Neural cell (in vitro differentiated cells): Measurements from ENCODE around the gene ADIPOR2. TPM values are rescaled to one million over a fixed set of nuclear protein-coding genes. Genes with fewer than 3 reads are reported as not detected.

Experiments used
- H2AFZ ChIP-seq: fragments of 200-600, 300-800 bp; sonication (generic), shearing (Covaris generic); 2 replicates; pipeline ENCODE4 v1.6.0; 2014; ENCODE audit warnings: low read depth, mild to moderate bottlenecking, antibody characterized with exemption, low read length, moderate library complexity
- H3F3A ChIP-seq: fragments of 200-600 bp; shearing (Covaris generic); 2 replicates; pipeline ENCODE4 v1.6.1; 2016; ENCODE audit warnings: mild to moderate bottlenecking, moderate library complexity, mixed read lengths, antibody characterized with exemption, low read length; ENCODE audit not compliant: insufficient read depth, poor library complexity, severe bottlenecking
- H3K27ac ChIP-seq: fragments of 200-600, 300-800 bp; sonication (generic), shearing (Covaris generic); 2 replicates; pipeline ENCODE4 v1.5.1; 2014; ENCODE audit warnings: mild to moderate bottlenecking, low read length, moderate library complexity
- H3K27me3 ChIP-seq: fragments of 300-800, 200-600 bp; sonication (generic), shearing (Covaris generic); 2 replicates; pipeline ENCODE4 v1.6.0; 2014; ENCODE audit warnings: mild to moderate bottlenecking, low read depth, low read length, moderate library complexity; ENCODE audit not compliant: insufficient read depth
- H3K36me3 ChIP-seq: fragments of 300-800, 200-600 bp; sonication (generic), shearing (Covaris generic); 2 replicates; pipeline ENCODE4 v1.5.1; 2014; ENCODE audit warnings: mild to moderate bottlenecking, antibody characterized with exemption, low read length, moderate library complexity; ENCODE audit not compliant: insufficient read depth
- H3K4me2 ChIP-seq: fragments of 300-800, 200-600 bp; sonication (generic), shearing (Covaris generic); 2 replicates; pipeline ENCODE4 v1.6.0; 2014; ENCODE audit warnings: mild to moderate bottlenecking, low read length
- H3K4me3 ChIP-seq: fragments of 300-800, 200-600 bp; sonication (generic), shearing (Covaris generic); 2 replicates; pipeline ENCODE4 v1.5.1; 2014; ENCODE audit warnings: mild to moderate bottlenecking, low read length, moderate library complexity
- H3K79me2 ChIP-seq: fragments of 200-600 bp; shearing (Covaris generic); replicated peaks from 2 replicates; pipeline ENCODE4 v1.6.0; 2014; ENCODE audit warnings: mild to moderate bottlenecking, low read length, moderate library complexity; ENCODE audit not compliant: insufficient read depth
- H3K9ac ChIP-seq: fragments of 300-800, 200-600 bp; sonication (generic), shearing (Covaris generic); 2 replicates; pipeline ENCODE4 v1.6.1; 2016; ENCODE audit warnings: mild to moderate bottlenecking, low read length, mixed read lengths
- H3K9me2 ChIP-seq: fragments of 200-600 bp; shearing (Covaris generic); 2 replicates; pipeline ENCODE4 v1.6.1; 2016; ENCODE audit warnings: mild to moderate bottlenecking, low read length, mixed read lengths; ENCODE audit not compliant: insufficient read depth
- H3K9me3 ChIP-seq: fragments of 200-600, 300-800 bp; sonication (generic), shearing (Covaris generic); 2 replicates; pipeline ENCODE4 v1.6.1; 2016; ENCODE audit warnings: mild to moderate bottlenecking, mixed run types, low read length, moderate library complexity, mixed read lengths
- H4K20me1 ChIP-seq: fragments of 200-600 bp; shearing (Covaris generic); 2 replicates; pipeline ENCODE4 v1.6.1; 2016; ENCODE audit warnings: mild to moderate bottlenecking, mixed run types; ENCODE audit not compliant: insufficient read depth
- EP300 ChIP-seq: fragments of 450-650 bp; conservative IDR thresholded peaks from 2 replicates; pipeline ENCODE4 v1.6.1; 2014; ENCODE audit warnings: antibody characterized with exemption, mild to moderate bottlenecking, moderate library complexity; ENCODE audit not compliant: poor library complexity, severe bottlenecking
- EZH2 ChIP-seq: fragments of 200-600, 300-800 bp; shearing (Covaris generic), sonication (generic); IDR thresholded peaks from 2 replicates; pipeline ENCODE4 v1.6.1; 2014; ENCODE audit warnings: antibody characterized with exemption, low read length, borderline replicate concordance, mild to moderate bottlenecking; ENCODE audit not compliant: insufficient read depth, poor library complexity, severe bottlenecking
- MXI1 ChIP-seq: fragments of 450-650 bp; conservative IDR thresholded peaks from 2 replicates; pipeline ENCODE4 v1.6.1; 2014; ENCODE audit warnings: antibody characterized with exemption, mild to moderate bottlenecking; ENCODE audit not compliant: poor library complexity, severe bottlenecking
- POLR2AphosphoS5 ChIP-seq: IDR thresholded peaks from 2 replicates; pipeline ENCODE4 v1.6.1; 2012
- RAD21 ChIP-seq: fragments of 450-650 bp; conservative IDR thresholded peaks from 2 replicates; pipeline ENCODE4 v1.6.1; 2014; ENCODE audit warnings: antibody characterized with exemption, mild to moderate bottlenecking, moderate library complexity
- SMC3 ChIP-seq: fragments of 450-650 bp; conservative IDR thresholded peaks from 2 replicates; pipeline ENCODE4 v1.6.1; 2014; ENCODE audit warnings: antibody characterized with exemption, mild to moderate bottlenecking, moderate library complexity; ENCODE audit not compliant: poor library complexity
- TAF1 ChIP-seq: IDR thresholded peaks from 2 replicates; pipeline ENCODE4 v1.6.1; 2012; ENCODE audit warnings: low read depth
- polyA plus RNA-seq: library from polyadenylated mRNA; depleted of rRNA; stranded (reverse); fragments of >200 nt; gene quantifications from 2 replicates; pipeline ENCODE4 v1.2.3, GENCODE V29; 2014
- TF ChIP-seq, protein P1 (sequence below): IDR thresholded peaks from 2 replicates; pipeline ENCODE4 v1.6.1; 2012; ENCODE audit warnings: borderline replicate concordance
- TF ChIP-seq, protein P2 (sequence below): fragments of 450-650 bp; IDR thresholded peaks from 2 replicates; pipeline ENCODE4 v1.5.1; 2014; ENCODE audit warnings: antibody characterized with exemption, mild to moderate bottlenecking, moderate library complexity; ENCODE audit not compliant: poor library complexity, severe bottlenecking

Gene ADIPOR2
- polyA plus RNA-seq, 1 donor from 2014 or later, result 18.5 TPM

GRCh38 chr12:1832801-1833595 is 142.1 kb downstream of the ADIPOR2 start:
- Histone ChIP-seq H3K9me3 (no peaks in the 10 kb centered on the region), H3K36me3 (no peaks in the 10 kb centered on the region), H3K27me3 (peaks cover 17% of the 10 kb centered on the region), H3F3A (no peaks in the 10 kb centered on the region), H3K4me2 (no peak overlapping the region), H3K9ac (no peak overlapping the region), H3K79me2 (no peaks in the 10 kb centered on the region), H3K9me2 (no peaks in the 10 kb centered on the region), H2AFZ (no peak overlapping the region), H4K20me1 (no peaks in the 10 kb centered on the region), H3K27ac (no peak overlapping the region), H3K4me3 (no peak overlapping the region)
- TF ChIP-seq EZH2 (no peak), SMC3 (no peak), POLR2AphosphoS5 (no peak), EP300 (no peak), RAD21 (no peak), TAF1 (no peak), MXI1 (no peak)
- TF ChIP-seq, protein P1, sequence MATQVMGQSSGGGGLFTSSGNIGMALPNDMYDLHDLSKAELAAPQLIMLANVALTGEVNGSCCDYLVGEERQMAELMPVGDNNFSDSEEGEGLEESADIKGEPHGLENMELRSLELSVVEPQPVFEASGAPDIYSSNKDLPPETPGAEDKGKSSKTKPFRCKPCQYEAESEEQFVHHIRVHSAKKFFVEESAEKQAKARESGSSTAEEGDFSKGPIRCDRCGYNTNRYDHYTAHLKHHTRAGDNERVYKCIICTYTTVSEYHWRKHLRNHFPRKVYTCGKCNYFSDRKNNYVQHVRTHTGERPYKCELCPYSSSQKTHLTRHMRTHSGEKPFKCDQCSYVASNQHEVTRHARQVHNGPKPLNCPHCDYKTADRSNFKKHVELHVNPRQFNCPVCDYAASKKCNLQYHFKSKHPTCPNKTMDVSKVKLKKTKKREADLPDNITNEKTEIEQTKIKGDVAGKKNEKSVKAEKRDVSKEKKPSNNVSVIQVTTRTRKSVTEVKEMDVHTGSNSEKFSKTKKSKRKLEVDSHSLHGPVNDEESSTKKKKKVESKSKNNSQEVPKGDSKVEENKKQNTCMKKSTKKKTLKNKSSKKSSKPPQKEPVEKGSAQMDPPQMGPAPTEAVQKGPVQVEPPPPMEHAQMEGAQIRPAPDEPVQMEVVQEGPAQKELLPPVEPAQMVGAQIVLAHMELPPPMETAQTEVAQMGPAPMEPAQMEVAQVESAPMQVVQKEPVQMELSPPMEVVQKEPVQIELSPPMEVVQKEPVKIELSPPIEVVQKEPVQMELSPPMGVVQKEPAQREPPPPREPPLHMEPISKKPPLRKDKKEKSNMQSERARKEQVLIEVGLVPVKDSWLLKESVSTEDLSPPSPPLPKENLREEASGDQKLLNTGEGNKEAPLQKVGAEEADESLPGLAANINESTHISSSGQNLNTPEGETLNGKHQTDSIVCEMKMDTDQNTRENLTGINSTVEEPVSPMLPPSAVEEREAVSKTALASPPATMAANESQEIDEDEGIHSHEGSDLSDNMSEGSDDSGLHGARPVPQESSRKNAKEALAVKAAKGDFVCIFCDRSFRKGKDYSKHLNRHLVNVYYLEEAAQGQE, result no peak
- TF ChIP-seq, protein P2, sequence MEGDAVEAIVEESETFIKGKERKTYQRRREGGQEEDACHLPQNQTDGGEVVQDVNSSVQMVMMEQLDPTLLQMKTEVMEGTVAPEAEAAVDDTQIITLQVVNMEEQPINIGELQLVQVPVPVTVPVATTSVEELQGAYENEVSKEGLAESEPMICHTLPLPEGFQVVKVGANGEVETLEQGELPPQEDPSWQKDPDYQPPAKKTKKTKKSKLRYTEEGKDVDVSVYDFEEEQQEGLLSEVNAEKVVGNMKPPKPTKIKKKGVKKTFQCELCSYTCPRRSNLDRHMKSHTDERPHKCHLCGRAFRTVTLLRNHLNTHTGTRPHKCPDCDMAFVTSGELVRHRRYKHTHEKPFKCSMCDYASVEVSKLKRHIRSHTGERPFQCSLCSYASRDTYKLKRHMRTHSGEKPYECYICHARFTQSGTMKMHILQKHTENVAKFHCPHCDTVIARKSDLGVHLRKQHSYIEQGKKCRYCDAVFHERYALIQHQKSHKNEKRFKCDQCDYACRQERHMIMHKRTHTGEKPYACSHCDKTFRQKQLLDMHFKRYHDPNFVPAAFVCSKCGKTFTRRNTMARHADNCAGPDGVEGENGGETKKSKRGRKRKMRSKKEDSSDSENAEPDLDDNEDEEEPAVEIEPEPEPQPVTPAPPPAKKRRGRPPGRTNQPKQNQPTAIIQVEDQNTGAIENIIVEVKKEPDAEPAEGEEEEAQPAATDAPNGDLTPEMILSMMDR, result no peak

- no peak for TF ChIP-seq TAF1
- no peak for TF ChIP-seq MXI1
- TF ChIP-seq EP300, result no peak
- TF ChIP-seq POLR2AphosphoS5, result no peak
- TF ChIP-seq, protein P2, result no peak
- no peak for TF ChIP-seq EZH2
- TF ChIP-seq, protein P1, result no peak
- no peak for TF ChIP-seq RAD21
- TF ChIP-seq SMC3, result no peak
- H3K4me2 ChIP-seq, result no peak overlapping the region
- H3K36me3 ChIP-seq, result no peaks in the 10 kb centered on the region
- H3K9me2 ChIP-seq, result no peaks in the 10 kb centered on the region
- no peaks in the 10 kb centered on the region for H3K9me3 ChIP-seq
- no peak overlapping the region for H2AFZ ChIP-seq
- no peaks in the 10 kb centered on the region for H3F3A ChIP-seq
- no peak overlapping the region for H3K27ac ChIP-seq
- no peak overlapping the region for H3K9ac ChIP-seq
- no peaks in the 10 kb centered on the region for H3K79me2 ChIP-seq
- peaks cover 17% of the 10 kb centered on the region for H3K27me3 ChIP-seq
- no peak overlapping the region for H3K4me3 ChIP-seq
- H4K20me1 ChIP-seq, result no peaks in the 10 kb centered on the region
These were observed 142.7 kb downstream of the ADIPOR2 start for GRCh38 chr12:1833596-1834028.
